Measurements from ENCODE around the gene ZNF653.
A peak's percentile ranks its signal among the peaks of the same experiment; 100 is the strongest.

The ZNF653 gene

DNA sequence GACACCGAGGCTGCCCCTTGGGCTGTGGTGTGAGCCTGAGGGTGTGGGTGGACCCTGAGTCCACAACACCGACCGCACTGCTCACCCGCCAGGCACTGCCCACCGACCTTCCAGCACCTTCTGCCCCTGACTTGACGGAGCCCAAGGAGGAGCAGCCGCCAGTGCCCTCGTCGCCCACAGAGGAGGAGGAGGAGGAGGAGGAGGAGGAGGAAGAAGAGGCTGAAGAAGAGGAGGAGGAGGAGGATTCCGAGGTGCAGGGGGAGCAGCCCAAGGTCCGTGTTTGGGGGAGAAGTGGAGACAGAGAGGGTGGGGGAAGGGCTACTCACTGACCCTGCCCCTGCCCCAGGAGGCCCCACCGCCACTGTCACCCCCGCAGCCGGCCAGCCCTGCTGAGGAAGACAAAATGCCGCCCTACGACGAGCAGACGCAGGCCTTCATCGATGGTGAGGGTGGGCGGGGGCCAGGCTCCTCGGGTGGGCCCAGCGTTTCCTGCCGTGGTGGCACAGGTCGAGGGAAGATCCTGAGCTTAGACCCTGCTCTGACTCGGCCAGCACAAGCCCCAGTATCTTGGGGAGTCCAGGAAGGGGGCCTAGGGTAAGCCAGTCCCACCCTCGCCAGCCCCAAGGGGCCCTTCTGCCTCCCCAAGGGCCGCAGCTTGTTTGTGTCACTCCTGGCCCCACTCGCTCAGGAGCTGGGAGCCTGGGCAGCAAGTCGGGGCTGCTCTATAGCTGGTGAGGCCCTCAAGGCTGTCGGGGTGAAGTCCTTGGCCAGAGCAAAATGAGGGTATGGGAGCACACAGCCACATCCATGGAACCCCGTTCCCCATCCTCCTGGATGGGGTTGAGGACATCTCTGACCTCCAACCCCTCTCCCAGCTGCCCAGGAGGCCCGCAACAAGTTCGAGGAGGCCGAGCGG is 58.0 kb downstream of the ZNF653 start:
- no peak for DNase-seq (ENCODE audit: low read depth)
- H3K4me3 ChIP-seq (ENCODE audit: low read length), result no peak overlapping the region
- TF ChIP-seq, protein P1, sequence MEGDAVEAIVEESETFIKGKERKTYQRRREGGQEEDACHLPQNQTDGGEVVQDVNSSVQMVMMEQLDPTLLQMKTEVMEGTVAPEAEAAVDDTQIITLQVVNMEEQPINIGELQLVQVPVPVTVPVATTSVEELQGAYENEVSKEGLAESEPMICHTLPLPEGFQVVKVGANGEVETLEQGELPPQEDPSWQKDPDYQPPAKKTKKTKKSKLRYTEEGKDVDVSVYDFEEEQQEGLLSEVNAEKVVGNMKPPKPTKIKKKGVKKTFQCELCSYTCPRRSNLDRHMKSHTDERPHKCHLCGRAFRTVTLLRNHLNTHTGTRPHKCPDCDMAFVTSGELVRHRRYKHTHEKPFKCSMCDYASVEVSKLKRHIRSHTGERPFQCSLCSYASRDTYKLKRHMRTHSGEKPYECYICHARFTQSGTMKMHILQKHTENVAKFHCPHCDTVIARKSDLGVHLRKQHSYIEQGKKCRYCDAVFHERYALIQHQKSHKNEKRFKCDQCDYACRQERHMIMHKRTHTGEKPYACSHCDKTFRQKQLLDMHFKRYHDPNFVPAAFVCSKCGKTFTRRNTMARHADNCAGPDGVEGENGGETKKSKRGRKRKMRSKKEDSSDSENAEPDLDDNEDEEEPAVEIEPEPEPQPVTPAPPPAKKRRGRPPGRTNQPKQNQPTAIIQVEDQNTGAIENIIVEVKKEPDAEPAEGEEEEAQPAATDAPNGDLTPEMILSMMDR (IDR thresholded peaks at IDR 0.05; ENCODE audit: insufficient read depth, low read depth, low read length, missing control alignments), result no peak

DNA sequence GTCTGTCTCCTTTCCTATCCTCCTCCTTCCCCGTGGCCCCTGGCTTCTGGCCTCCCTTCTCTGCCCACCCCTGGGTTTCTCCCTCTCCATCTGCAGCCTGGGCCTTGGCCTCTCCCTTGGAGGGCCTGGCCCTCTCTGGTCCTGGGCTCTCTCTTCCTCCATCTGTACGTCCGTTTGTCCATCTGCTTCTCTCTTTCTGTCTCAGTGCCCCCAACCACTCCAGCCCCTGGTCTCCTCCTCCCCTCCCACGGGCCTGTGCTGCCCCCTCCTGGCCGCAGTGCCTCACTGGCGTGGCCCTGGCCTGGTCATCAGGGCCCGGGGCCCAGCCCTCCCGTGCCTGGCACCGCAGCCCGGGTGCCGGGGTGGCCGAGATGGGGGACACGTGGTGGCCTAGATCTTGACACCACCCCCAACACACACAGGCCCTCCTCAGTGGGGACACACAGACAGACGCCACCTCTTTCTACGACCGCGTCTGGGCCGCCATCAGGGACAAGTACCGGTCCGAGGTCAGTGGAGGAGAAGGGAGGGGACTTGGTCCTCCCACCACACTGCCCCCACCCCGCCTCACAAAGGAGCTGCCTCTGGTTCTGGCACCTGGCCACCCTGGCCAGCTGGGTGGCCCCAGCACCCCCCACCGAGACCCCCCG is 58.9 kb downstream of the ZNF653 start:
- TF ChIP-seq, protein P1 (IDR thresholded peaks at IDR 0.05; ENCODE audit: insufficient read depth, low read depth, low read length, missing control alignments), result peak; percentile 55
- no peak overlapping the region for H3K4me3 ChIP-seq (ENCODE audit: low read length)
- DNase-seq (ENCODE audit: low read depth), result peak; percentile 19

DNA sequence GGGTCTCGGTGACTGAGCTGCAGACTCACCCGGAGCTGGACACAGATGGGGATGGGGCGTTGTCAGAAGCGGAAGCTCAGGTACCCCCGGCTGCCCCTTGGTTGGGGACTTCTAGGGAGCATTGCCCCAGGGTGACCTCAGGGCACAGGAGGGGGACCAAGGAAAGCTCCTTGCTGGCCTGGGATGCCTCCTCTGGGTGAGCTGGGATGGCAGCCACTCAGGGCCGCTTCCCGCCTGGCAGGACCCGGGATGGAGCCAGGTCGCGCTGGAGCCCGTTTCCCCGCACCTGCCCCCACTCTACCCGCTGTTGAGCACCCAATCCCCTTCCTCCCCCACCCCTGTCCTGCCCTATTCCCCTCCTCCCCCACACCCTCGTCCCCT is 59.4 kb downstream of the ZNF653 start:
- TF ChIP-seq, protein P1 (IDR thresholded peaks at IDR 0.05; ENCODE audit: insufficient read depth, low read depth, low read length, missing control alignments), result no peak
- no peak for DNase-seq (ENCODE audit: low read depth)
- no peak overlapping the region for H3K4me3 ChIP-seq (ENCODE audit: low read length)

DNA sequence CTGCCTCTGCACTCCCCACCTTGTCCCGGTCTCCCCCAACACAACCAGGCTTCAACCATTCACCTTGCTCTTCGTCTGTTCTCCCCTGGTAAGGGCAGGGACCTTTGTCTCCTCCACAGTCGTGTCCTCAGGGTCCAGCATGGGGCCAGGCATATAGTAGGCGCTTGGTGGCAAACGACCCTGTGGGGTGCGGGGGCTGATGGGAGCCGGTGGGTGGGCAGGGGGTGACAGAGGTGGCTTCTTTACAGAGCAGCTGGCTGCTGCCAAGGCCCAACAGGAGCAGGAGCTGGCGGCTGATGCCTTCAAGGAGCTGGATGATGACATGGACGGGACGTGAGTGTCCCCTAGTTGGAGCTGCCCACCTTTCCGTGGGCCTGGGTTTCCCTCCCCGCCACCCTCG is 60.5 kb downstream of the ZNF653 start:
- TF ChIP-seq, protein P1 (IDR thresholded peaks at IDR 0.05; ENCODE audit: insufficient read depth, low read depth, low read length, missing control alignments), result no peak
- no peak for DNase-seq (ENCODE audit: low read depth)
- H3K4me3 ChIP-seq (ENCODE audit: low read length), result no peak overlapping the region

DNA sequence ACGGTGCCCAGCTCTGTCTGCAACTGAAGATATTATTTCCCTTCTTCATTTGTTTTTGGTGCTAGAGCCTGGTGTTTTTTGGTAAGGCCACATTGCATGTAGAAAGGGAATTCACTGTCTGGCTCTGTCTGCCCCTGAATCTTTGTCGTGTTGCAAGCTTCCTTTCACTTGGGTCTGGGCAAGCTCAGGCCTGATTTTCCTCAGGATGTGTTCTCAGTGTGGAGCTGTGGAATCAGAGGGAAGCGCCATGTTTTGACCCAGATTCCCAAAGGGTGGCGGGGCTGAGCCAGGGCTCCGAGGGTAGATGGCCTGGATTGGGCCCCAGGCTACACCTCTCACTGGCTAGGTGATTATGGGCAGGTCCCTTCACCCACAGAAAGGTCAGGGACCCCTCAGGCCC is 61.6 kb downstream of the ZNF653 start:
- TF ChIP-seq, protein P1 (IDR thresholded peaks at IDR 0.05; ENCODE audit: insufficient read depth, low read depth, low read length, missing control alignments), result no peak
- H3K4me3 ChIP-seq (ENCODE audit: low read length), result no peak overlapping the region
- peak; percentile 81 for DNase-seq (ENCODE audit: low read depth)

DNA sequence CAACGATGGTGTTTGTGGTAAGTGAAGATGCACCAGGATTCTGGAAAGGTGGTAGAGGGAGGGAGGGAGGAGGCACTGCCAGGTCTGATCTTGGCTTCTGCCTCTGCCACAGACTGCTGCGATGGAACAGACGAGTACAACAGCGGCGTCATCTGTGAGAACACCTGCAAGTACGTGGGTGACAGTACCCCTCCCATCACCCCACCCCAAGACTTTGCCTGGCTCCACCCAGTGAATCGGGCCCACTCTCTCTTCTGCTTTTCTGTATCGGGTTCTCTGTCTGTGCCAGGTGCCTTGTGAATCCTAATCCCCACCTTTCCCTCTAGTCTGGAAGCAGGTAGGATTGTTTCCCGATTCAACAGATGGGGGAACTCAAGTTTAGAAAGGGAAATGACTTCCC is 67.7 kb downstream of the ZNF653 start:
- no peak for DNase-seq (ENCODE audit: low read depth)

More for the DNA sequence above, 67.7 kb downstream of the ZNF653 start:
- no peak overlapping the region for H3K4me3 ChIP-seq (ENCODE audit: low read length)
- TF ChIP-seq, protein P1 (IDR thresholded peaks at IDR 0.05; ENCODE audit: insufficient read depth, low read depth, low read length, missing control alignments), result no peak
